ENCODE data around the gene ATP13A1.
A peak's percentile ranks its signal among the peaks of the same experiment; 100 is the strongest.
"Not testable (repeated sequence)": the region's sequence is repeated elsewhere in the genome, so short reads cannot be mapped to it uniquely, and the experiment has no call there.

Gene ATP13A1

DNA sequence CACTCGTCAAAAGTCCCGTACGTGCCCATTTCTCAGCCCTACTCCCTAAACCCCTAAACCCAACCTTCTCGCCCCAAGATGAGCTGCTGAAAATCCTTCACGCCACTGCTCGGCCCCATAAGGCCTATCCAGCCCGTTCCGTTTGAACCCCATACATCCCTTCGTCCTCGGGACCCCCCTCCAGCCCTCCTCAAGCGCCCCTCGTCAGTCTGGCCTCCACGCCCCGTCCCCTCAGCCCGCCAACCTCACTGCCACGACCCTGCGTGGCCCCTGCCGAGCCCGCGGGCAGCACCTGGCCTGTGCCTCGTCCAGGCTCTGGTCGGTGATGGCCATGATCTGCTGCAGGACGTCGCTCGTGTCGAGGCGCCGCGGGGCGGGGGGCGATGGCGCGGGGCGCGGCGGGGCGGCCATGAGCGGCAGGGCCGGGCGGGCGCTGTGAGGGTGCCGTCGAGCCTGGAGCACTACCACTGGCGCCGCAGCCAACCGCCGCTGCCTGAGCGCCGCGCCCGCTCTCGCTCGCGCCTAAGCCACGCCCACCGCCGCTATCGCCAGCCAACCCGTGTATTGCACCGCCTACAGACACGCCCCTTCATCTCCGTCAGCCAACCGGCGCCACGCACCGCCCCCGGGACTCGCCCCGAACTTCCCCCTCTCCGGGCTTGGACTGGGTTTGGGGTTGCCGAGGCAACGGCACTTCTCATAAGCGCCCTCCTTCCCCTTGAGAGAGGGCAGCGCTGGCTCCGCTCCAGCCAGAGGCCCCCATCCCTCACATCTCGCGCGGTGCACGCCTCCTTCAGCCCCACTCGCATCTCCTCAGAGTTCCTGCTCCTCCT lies 45.0 kb downstream of the ATP13A1 start, which contains the start of gene PBX4:
Gene PBX4, minus strand, starts transcription at position 469 of the 833 bp plus-strand sequence. Its CDS starts 58 bp downstream, at position 411.
- FAIRE-seq = peak; percentile 89

DNA sequence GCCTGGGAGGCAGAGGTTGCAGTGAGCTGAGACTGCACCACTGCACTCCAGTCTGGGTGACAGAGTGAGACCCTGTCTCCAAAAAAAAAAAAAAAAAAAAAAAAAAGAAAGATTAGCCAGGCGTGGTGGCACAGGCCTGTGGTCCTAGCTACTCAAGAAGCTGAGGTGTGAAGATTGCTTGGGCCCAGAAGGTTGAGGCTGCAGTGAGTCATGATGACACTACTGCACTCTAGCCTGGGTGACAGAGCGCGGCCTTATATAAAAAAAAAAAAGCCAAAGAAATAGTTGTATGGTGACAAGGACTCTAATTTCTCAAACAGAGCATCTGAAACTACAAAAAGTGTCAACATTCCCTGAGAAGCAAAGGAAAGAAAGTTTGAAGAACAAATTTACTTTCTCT lies 48.4 kb downstream of the ATP13A1 start:
- no peak for FAIRE-seq

DNA sequence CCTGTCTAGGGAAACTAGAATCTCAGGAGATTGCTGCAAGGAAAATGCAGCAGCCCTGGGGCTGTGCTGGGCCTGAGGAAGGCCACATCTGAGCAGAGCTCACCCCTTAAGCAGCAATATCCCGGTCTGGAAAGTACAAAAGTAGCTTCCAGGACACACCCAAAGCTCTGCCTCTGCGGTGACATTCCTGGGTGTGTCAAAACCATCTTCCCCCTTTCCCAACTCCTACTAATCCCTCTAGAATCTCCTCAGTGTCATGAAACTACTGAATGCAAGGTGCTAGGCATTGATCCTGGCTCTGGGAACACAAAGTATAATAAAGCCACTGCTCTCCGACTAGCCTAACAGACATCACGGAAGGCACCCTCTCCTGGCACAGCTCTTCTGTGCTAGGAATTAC lies 50.0 kb downstream of the ATP13A1 start:
- no peak for FAIRE-seq

DNA sequence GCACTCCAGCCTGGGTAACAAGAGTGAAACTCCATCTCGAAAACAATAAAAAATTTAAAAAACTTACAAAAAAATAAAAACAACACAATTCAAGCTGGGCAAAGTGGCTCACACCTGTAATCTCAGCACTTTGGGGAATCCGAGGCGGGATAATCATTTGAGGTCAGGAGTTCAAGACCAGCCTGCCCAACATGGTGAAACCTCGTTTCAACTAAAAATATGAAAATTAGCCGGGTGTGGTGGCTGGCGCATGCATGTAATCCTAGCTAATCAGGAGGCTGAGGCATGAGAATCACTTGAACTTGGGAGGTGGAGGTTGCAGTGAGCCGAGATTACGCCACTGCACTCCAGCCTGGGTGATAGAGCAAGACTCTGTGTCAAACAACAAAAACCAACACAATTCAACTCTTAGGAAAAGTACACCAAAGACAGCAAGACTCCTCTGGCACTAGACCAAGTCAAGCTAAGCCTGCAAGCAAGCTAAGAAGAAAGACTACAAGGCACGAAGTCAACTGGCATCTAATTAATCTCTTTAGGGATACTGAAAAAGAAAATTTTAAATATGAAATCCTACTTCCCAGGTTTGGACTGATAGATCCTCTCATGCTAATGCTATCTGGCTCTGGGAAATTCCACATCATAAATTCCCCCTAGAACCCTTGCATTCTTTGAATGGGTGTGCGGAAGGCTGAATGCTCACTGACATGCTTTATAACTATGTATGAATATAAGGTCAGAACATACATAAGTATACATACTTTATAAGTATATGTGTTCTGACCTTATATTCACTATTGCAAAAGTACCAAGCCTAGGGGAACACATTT lies 52.9 kb downstream of the ATP13A1 start:
- no peak for FAIRE-seq

DNA sequence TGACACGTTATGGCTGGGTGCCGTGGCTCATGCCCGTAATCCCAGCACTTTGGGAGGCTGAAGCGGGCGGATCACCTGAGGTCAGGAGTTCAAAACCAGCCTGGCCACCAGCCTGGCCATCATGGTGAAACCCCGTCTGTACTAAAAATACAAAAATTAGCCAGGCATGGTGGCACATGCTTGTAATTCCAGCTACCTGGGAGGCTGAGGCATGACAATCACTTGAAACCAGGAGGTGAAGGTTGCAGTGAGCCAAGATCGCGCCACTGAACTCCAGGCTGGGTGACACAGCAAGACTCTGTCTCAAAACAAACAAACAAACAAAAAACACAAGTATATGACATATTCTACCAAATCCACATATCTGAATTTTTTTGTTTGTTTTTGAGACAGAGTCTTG lies 56.8 kb downstream of the ATP13A1 start:
- not testable (repeated sequence) for FAIRE-seq

DNA sequence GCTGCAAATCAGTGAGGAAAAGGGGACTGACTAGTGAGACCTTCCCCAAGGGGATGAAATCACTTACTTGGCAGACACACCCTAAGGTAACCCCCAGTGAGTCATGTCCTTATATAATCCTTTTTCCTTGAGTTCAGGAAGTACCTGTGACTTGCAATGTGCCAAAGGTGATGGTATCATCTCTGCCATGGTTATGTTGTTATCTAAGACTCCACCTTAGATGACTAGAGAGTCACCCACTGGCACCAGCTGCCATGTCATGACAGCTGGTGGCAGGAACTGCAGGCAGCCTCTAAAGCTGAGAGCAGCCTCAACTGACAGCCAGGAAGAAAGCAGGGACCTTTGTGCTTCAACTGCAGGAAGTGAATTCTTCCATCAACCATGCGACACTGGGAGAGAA lies 57.5 kb downstream of the ATP13A1 start:
- FAIRE-seq = no peak

DNA sequence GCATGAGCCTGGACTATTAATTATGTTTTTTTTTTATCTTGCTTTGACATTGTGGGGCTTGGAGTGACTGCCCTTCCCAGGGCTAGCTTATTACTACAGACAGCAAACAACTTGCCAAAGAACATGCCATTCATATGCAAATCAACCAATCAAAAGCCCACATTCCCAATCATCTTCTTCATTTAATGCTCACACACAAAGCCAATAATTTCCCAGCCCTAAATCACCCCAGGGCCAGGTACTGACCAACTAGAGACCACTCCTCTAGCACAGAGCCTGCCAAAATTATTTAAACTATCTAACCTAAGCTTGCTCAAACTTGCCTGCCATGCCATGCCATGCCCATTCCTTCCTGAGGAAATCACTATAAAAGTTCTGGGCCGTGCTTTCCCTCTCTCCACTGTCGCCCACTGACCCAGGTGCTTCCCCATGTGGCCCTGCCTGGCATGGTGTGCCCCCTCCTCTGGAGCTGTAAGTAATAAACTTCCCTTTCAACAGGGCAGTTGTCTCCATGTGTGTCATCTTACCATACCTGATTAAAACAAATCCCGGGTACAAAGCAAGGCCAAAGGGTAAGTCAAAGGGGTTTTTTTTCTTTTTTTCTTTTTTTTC lies 60.7 kb downstream of the ATP13A1 start:
- FAIRE-seq = no peak

DNA sequence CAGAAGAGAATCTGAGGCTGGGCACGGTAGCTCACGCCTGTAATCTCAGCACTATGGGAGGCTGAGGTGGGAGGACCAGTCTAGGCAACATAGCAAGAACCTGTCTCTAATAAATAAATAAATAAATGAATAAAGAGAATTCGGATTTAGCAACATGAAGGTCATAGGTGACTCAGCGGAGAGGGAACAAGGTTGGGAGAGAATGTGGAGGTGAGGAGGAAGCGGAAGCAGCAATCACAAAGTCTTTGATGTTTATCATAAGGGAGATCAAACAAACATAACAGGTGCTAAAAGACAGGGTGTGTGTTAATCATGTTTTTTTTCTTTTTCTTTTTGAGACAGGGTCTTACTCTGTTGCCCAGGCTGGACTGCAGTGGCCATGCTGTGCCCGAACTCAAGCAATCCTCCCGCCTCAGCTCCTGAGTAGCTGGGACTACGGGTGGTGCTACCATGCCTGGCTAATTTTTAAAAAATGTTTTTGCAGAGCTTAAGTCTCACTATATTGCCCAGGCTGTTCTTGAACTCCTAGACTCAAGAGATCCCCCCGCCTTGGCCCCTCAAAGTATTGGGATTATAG lies 61.3 kb downstream of the ATP13A1 start:
- FAIRE-seq = no peak

DNA sequence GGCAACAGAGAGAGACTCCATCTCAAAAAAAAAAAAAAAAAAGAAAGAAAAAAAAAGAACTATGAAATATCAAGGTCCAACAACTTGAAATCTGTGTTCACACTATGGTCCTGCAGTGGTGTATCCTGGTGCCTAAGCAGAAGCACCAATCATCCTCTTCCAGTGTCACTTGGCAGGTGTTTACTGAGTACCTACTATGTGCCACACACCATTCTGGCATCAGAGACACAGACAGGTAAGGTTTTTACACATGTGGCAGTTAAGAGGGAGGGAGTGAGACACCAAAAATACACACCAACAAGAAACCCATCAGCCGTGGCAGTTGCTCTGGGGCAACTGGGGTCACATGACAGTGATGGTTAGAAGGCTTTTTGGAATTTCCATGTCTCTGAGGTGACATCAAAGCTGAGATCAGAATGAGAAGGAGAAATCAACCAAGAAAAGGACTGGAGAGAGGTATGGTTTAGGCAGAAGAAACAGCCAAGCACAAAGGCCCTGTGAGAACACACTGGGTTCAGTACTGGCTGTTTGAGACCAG lies 62.6 kb downstream of the ATP13A1 start:
- no peak for FAIRE-seq

DNA sequence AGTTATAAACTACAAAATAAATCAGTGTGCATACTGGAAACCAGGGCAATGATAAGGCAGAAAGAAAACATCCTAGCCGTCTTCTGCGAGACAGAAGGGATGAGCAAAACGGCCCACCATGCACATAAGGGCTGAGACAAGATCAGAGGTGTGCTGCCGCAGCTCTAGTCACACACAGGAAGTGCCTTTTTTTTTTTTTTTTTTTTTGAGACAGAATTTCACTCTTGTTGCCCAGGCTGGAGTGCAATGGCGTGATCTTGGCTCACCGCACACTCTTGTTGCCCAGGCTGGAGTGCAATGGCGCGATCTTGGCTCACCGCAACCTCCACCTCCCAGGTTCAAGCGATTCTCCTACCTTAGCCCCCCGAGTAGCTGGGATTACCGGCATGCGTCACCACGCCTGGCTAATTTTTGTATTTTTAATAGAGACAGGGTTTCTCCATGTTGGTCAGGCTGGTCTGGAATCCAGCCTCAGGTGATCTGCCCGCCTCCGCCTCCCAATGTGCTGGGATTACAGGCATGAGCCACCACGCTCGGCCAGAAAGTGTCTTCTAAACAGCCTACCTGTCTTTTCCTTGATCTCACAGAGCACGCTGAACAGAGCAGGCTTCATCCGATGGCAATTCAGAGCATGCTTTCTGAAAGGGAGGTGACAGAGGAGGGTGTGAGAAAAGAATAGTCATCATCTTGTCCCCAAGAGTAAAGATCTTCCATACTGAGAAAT lies 64.6 kb downstream of the ATP13A1 start:
- not testable (repeated sequence) for FAIRE-seq

DNA sequence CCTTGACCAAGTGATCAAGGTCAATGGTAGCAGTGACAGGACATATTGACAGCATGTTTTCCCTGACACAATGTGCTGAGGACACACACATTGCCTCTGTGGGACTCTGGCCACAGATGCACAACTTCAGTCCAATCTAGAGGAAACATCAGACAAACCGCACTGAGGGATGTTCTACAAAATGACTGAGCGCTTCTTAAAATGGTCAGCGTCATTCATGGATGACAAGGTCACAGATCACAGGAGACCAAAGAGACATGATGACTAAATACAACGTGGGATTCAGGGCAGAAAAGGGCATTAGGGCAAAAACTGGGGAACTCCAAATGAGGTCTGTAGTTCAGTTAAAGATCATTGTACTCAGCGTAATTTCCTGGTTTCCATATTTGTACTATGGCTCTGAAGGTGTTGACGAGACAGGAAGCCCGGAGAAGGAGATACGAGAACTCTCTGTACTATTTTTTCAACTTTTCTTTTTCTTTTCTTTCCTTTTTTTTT lies 65.6 kb downstream of the ATP13A1 start:
- FAIRE-seq = no peak
